Epithelial cell of esophagus (primary cell): ENCODE data around the gene PDIK1L.
A peak's percentile ranks its signal among the peaks of the same experiment; 100 is the strongest.
"Not testable (repeated sequence)": the region's sequence is repeated elsewhere in the genome, so short reads cannot be mapped to it uniquely, and the experiment has no call there.

ENCODE experiments used
- DNase-seq: peaks from one replicate; pipeline ENCODE4 v3.0.0; 2010; ENCODE audit warnings: low read depth
- H3K4me3 ChIP-seq: 2 replicates; pipeline ENCODE4 v1.5.1; 2011; ENCODE audit warnings: mild to moderate bottlenecking, low read length, control low read depth
- TF ChIP-seq, protein P1 (sequence below): IDR thresholded peaks from 2 replicates; pipeline ENCODE4 v1.5.1; 2011; ENCODE audit warnings: low read depth, mild to moderate bottlenecking, low read length, control low read depth, inconsistent platforms; ENCODE audit not compliant: insufficient read depth; ENCODE audit errors: missing control alignments

Gene PDIK1L

DNA sequence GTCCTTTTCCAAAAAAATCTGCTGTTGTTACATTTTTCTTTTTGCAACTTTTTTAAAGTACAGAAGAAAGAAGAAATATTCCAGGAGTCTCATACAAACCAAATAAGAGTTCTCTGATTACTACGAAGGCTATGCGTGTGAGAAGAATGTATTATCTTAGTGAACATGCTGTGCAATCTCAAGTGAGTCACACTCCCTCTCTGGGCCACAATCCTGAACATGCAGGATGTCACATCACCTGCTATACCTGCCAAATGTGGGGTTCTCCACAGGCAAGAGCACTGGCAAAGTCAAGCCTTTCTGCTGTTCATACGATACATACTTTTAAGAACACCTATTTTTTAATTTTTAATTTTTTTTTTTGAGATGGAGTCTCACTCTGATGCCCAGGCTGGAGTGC, 22.5 kb upstream of the PDIK1L start:
- TF ChIP-seq, protein P1, sequence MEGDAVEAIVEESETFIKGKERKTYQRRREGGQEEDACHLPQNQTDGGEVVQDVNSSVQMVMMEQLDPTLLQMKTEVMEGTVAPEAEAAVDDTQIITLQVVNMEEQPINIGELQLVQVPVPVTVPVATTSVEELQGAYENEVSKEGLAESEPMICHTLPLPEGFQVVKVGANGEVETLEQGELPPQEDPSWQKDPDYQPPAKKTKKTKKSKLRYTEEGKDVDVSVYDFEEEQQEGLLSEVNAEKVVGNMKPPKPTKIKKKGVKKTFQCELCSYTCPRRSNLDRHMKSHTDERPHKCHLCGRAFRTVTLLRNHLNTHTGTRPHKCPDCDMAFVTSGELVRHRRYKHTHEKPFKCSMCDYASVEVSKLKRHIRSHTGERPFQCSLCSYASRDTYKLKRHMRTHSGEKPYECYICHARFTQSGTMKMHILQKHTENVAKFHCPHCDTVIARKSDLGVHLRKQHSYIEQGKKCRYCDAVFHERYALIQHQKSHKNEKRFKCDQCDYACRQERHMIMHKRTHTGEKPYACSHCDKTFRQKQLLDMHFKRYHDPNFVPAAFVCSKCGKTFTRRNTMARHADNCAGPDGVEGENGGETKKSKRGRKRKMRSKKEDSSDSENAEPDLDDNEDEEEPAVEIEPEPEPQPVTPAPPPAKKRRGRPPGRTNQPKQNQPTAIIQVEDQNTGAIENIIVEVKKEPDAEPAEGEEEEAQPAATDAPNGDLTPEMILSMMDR: no peak
- no peak overlapping the region for H3K4me3 ChIP-seq
- DNase-seq: no peak

DNA sequence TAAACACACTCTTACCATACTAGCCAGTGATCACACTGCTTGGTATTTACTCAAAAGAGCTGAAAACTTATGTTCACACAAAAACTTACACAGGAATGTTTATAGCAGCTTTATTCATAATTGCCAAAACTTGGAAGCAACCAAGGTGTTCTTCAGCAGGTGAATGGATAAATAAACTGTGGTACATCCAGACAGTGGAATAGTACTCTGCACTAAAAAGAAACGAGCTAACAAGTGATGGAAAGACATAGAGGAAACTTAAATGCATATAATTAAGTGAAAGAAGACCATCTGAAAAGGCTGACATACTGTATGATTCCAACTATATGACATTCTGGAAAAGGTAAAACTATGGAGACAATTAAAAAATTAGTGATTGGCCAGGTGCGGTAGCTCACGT, 20.7 kb upstream of the PDIK1L start:
- TF ChIP-seq, protein P1: no peak
- no peak overlapping the region for H3K4me3 ChIP-seq
- DNase-seq: no peak

DNA sequence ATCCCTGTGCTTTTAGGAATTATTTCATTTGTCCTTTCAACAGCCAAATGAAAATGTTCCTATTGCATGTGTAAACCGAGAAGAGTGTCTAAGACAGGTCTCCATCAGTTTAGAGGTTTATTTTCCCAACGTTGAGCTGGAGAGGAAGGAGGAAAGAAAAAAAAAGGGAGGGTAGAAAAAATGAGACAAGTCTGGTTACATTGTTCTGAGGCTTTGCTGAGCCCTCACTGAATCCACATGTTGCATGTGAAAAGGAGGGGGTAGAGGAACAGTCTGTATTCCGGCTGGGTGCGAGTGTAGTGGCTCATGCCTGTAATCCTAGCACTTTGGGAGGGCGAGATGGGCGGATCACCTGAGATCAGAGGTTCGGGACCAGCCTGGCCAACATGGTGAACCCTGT, 19.2 kb upstream of the PDIK1L start:
- DNase-seq: no peak
- no peak overlapping the region for H3K4me3 ChIP-seq
- TF ChIP-seq, protein P1: no peak

DNA sequence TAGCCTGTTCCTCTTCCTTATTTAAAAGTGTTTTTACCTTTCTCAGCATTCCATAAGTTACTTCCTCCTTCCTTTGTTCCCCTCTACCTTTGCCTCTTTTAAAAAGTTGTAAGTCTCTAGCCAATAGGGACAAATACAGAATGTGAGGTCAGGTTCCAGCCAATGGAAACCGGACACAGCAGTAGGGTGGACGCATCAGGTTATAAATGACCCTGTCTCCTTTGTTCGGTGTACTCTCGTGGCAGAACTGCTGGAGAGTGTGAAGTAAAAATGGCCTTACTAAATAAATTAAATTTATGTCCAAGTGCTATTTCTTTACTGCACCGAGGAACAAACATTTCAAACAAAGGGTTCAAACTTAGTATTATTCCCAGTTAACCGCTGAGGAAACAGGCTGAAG, 18.1 kb upstream of the PDIK1L start:
- H3K4me3 ChIP-seq: not testable (repeated sequence)

DNA sequence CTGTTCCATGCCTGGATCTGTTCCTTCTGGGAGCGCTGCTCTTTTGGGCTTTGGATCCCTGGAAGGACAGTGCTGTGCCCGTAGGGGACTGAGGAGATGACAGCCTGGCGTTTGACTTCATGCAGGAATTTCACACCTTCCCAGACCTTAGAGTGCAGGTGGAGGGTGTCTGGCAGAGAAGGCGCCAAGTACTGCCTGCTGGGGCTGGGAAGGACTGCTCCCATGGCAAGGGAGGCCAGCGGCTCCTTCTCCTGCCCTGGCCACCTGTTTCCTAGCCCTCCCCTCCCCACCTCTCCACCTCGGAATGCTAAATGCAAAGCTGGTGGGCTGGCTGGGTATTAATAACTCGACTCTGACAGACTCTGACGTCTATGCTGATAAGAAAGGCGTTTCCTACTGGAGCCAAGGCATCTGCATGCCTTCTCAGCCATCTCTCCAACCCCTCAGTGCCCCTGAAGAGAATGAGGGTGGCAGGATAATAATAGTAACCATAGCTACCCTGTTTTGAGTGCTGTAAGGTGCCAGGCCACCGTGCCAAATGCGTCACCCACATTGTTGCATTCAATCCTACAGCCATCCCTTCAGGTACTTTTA, 17.5 kb upstream of the PDIK1L start:
- no peak for DNase-seq
- H3K4me3 ChIP-seq: no peak overlapping the region
- TF ChIP-seq, protein P1: no peak

More for the DNA sequence above, 18.1 kb upstream of the PDIK1L start:
- DNase-seq: peak; percentile 24

DNA sequence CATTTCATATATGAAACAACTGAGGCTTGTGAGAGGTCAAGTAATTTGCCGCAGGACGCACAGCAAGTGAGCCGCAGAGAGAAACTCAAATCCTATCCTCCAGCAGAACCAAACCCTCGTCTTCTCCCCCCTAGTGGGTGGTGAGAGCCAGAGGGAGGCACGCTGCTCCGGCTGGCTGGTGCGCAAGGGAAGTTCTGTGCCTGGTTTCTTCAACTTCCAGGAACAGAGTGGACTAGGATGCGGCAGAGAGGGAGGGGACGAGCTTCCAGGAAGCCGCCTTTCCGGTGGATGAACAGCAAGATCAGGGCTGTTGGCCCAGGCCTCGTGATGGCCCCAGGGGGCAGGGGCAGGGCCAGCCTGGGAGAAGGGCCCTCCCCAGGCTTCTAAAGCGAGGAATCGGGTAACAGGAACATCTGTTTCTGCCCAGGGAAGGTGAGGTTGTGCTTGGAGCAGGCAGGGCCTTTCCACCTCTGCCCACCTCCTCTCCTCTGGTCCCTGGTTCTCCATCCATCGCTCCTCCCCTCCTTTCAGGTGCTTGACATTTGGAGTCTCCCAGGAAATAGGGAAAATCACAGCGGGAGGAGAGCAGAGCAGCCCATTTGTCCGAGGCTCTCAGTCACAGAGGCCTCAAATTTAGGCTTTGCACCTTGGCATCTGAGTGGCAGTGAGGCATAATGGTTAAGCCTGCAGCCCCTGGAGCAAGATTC, 16.8 kb upstream of the PDIK1L start:
- TF ChIP-seq, protein P1: no peak
- H3K4me3 ChIP-seq: no peak overlapping the region
- DNase-seq: no peak

DNA sequence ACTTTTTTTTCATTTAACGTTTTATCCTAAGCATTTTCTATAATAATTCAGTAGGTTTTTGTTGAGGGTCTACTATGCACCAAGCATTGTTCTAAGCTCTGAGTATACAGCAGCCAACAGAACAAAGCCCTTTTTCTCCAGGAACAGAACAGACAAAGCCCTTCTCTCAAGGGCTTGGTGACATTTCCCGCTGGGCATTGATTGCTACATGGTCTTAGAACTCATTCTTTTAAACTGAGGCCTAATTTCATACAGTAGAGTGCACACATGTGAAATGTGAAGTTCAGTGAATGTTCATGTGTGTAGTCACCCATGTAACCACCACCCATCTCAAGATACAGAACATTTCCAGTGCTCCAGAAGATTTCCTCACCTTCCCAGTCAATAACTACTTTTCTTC, 15.2 kb upstream of the PDIK1L start:
- DNase-seq: no peak
- H3K4me3 ChIP-seq: no peak overlapping the region
- TF ChIP-seq, protein P1: no peak
